MM.1S (cell line): ENCODE measurements around the gene NR0B2.

Experiments
- DNase-seq: peaks from one replicate; pipeline ENCODE4 v3.0.0-alpha.2; 2015
- H2AFZ ChIP-seq: fragments of 300-600 bp; sonication (generic); 2 replicates; pipeline ENCODE4 v1.6.0; 2016; ENCODE audit warnings: antibody characterized with exemption, low read length
- H3F3A ChIP-seq: fragments of 300-600 bp; sonication (generic); 2 replicates; pipeline ENCODE4 v1.6.1; 2016; ENCODE audit warnings: mild to moderate bottlenecking, antibody characterized with exemption, low read length, moderate library complexity, mixed read lengths; ENCODE audit not compliant: insufficient read depth
- H3K27ac ChIP-seq: fragments of 300-600 bp; sonication (generic); 2 replicates; pipeline ENCODE4 v1.5.1; 2016; ENCODE audit warnings: mild to moderate bottlenecking, low read length
- H3K27me3 ChIP-seq: fragments of 300-600 bp; sonication (generic); replicated peaks from 2 replicates; pipeline ENCODE4 v1.6.0; 2016; ENCODE audit warnings: low read length; ENCODE audit not compliant: insufficient read depth
- H3K36me3 ChIP-seq: fragments of 300-600 bp; sonication (generic); replicated peaks from 2 replicates; pipeline ENCODE4 v1.6.1; 2016; ENCODE audit warnings: mild to moderate bottlenecking, low read length, mixed read lengths; ENCODE audit not compliant: insufficient read depth
- H3K4me1 ChIP-seq: fragments of 300-600 bp; sonication (generic); 2 replicates; pipeline ENCODE4 v1.6.1; 2016; ENCODE audit warnings: low read length, mixed read lengths
- H3K4me2 ChIP-seq: fragments of 300-600 bp; sonication (generic); 2 replicates; pipeline ENCODE4 v1.6.0; 2016; ENCODE audit warnings: low read depth, low read length
- H3K4me3 ChIP-seq: fragments of 300-600 bp; sonication (generic); 2 replicates; pipeline ENCODE4 v1.5.1; 2016; ENCODE audit warnings: low read length, mixed read lengths
- H3K79me2 ChIP-seq: fragments of 300-600 bp; sonication (generic); 2 replicates; pipeline ENCODE4 v1.6.1; 2016; ENCODE audit warnings: mixed run types, low read length, mixed read lengths
- H3K9ac ChIP-seq: fragments of 300-600 bp; sonication (generic); 2 replicates; pipeline ENCODE4 v1.6.1; 2016; ENCODE audit warnings: low read length, mixed read lengths
- H3K9me2 ChIP-seq: fragments of 300-600 bp; sonication (generic); replicated peaks from 2 replicates; pipeline ENCODE4 v1.6.1; 2016; ENCODE audit warnings: mild to moderate bottlenecking, low read length, mixed read lengths; ENCODE audit not compliant: insufficient read depth
- H3K9me3 ChIP-seq: fragments of 300-600 bp; sonication (generic); replicated peaks from 2 replicates; pipeline ENCODE4 v1.6.1; 2016; ENCODE audit warnings: mild to moderate bottlenecking, low read length, mixed read lengths; ENCODE audit not compliant: insufficient read depth
- H4K20me1 ChIP-seq: fragments of 300-600 bp; sonication (generic); 2 replicates; pipeline ENCODE4 v1.6.1; 2016; ENCODE audit warnings: mild to moderate bottlenecking, low read length, moderate library complexity, mixed read lengths; ENCODE audit not compliant: insufficient read depth
- CTCF ChIP-seq: fragments of 300-600 bp; sonication (generic); IDR thresholded peaks from 2 replicates; pipeline ENCODE4 v1.5.1; 2016; ENCODE audit warnings: antibody characterized with exemption, low read length, mixed read lengths
- EZH2 ChIP-seq: fragments of 300-600 bp; sonication (generic); optimal IDR thresholded peaks from 2 replicates; pipeline ENCODE3; 2017; ENCODE audit warnings: low read depth, mild to moderate bottlenecking, antibody characterized with exemption, low read length, mixed read lengths
- EZH2phosphoT487 ChIP-seq: fragments of 300-600 bp; sonication (generic); IDR thresholded peaks from 2 replicates; pipeline ENCODE4 v1.6.1; 2018; ENCODE audit warnings: antibody characterized with exemption, low read length

NR0B2 gene

GRCh38 chr1:26959722-26960624 lies 46.2 kb upstream of the NR0B2 start, which contains the start of gene KDF1:
KDF1 (minus strand) TSS chr1:26960468; CDS start chr1:26952380, 8,088 bp downstream.
- H3K4me1 ChIP-seq: peaks cover 4% of the 10 kb centered on the region; the same call in 1 of the 2 replicates
- H3F3A ChIP-seq: peaks cover 4% of the 10 kb centered on the region; the same call in 1 of the 2 replicates
- no peaks in the 10 kb centered on the region for H4K20me1 ChIP-seq
- peaks cover 7% of the 10 kb centered on the region; the same call in 1 of the 2 replicates for H3K27me3 ChIP-seq
- H3K36me3 ChIP-seq: no peaks in the 10 kb centered on the region
- H3K4me3 ChIP-seq: peak within 1 kb of the TSS; percentile 98
- peak within 1 kb of the TSS; percentile 98 for H3K4me2 ChIP-seq
- peak; percentile 82 for DNase-seq
- peak within 1 kb of the TSS; percentile 73 for H3K9ac ChIP-seq
- no peak within 1 kb of the TSS for H3K27ac ChIP-seq
- peak within 1 kb of the TSS; percentile 85 for H2AFZ ChIP-seq
- H3K79me2 ChIP-seq: peaks cover 5% of the 10 kb centered on the region; the same call in 1 of the 2 replicates
- no peaks in the 10 kb centered on the region for H3K9me3 ChIP-seq
- TF ChIP-seq EZH2 (no peak), EZH2phosphoT487 (no peak), CTCF (no peak; the same call in 1 of the 2 replicates)
- no peaks in the 10 kb centered on the region for H3K9me2 ChIP-seq

- H3K36me3 ChIP-seq: no peaks in the 10 kb centered on the region
- no peak overlapping the region for H2AFZ ChIP-seq
- TF ChIP-seq EZH2 (no peak), CTCF (no peak), EZH2phosphoT487 (no peak)
- H3K4me1 ChIP-seq: peaks cover 4% of the 10 kb centered on the region; the same call in 1 of the 2 replicates
- no peaks in the 10 kb centered on the region for H3K9me2 ChIP-seq
- H3K9ac ChIP-seq: no peak overlapping the region; the same call in 1 of the 2 replicates
- H3F3A ChIP-seq: peaks cover 4% of the 10 kb centered on the region; the same call in 1 of the 2 replicates
- H3K4me2 ChIP-seq: peak overlapping the region; percentile 98
- no peaks in the 10 kb centered on the region for H3K9me3 ChIP-seq
- H4K20me1 ChIP-seq: no peaks in the 10 kb centered on the region
- peak overlapping the region; percentile 98 for H3K4me3 ChIP-seq
- DNase-seq: no peak
- no peak overlapping the region for H3K27ac ChIP-seq
- H3K27me3 ChIP-seq: peaks cover 7% of the 10 kb centered on the region; the same call in 1 of the 2 replicates
- peaks cover 5% of the 10 kb centered on the region; the same call in 1 of the 2 replicates for H3K79me2 ChIP-seq
Measured at GRCh38 chr1:26959270-26959669, 45.5 kb upstream of the NR0B2 start.

GRCh38 chr1:26957306-26957705 lies 43.5 kb upstream of the NR0B2 start:
- peaks cover 5% of the 10 kb centered on the region; the same call in 1 of the 2 replicates for H3K27me3 ChIP-seq
- H3K27ac ChIP-seq: no peak overlapping the region
- no peak overlapping the region for H3K4me3 ChIP-seq
- no peak for TF ChIP-seq EZH2
- no peak for TF ChIP-seq EZH2phosphoT487
- TF ChIP-seq CTCF: no peak
- H2AFZ ChIP-seq: no peak overlapping the region
- no peaks in the 10 kb centered on the region for H4K20me1 ChIP-seq
- no peak overlapping the region for H3K4me2 ChIP-seq
- no peak overlapping the region for H3K9ac ChIP-seq
- H3K36me3 ChIP-seq: no peaks in the 10 kb centered on the region
- H3K9me2 ChIP-seq: no peaks in the 10 kb centered on the region
- peaks cover 4% of the 10 kb centered on the region; the same call in 1 of the 2 replicates for H3K4me1 ChIP-seq
- H3K9me3 ChIP-seq: no peaks in the 10 kb centered on the region
- DNase-seq: no peak
- H3F3A ChIP-seq: peaks cover 4% of the 10 kb centered on the region; the same call in 1 of the 2 replicates
- H3K79me2 ChIP-seq: peaks cover 5% of the 10 kb centered on the region; the same call in 1 of the 2 replicates
